Activated CD8-positive, alpha-beta memory T cell treated with anti-CD3 and anti-CD28 coated beads for 4 hours (primary cell): ENCODE results near the gene ZSWIM3.
"Not testable (repeated sequence)": the region's sequence is repeated elsewhere in the genome, so short reads cannot be mapped to it uniquely, and the experiment has no call there.

Experiments
- DNase-seq, 2 donors: peaks; one replicate each; pipeline ENCODE4 v3.0.0-alpha.2; 2020; ENCODE audit warnings: low read depth in 2 of 2

ZSWIM3 gene

DNA sequence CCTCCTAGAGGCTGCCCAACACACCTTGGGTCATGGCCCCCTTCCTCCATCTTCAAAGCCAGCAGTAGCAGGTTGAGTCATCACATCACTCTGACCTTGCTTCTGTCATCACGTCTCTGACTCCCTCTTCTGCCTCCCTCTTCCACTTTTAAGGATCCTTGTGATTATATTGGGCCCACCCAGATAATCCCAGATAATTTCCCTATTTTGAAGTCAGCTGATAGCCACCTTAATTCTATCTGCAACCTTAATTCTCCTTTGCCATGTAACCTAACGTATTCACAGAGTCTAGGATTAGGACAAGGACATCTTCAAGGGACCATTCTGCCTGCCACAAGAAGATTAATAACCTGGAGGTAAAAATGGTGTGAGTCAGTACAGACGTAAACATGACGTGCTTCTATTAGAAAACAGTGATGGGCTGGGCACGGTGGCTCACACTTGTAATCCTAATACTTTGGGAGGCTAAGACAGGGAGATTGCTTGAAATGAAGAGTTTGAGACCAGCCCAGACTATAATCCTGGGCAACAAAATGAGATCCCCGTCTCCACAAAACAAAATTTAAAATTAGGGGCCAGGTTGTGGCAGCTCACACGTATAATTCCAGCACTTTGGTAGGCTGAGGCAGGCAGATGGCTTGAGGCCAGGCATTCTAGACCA lies 3.3 kb downstream of the ZSWIM3 start:
- no peak for DNase-seq

- no peak for DNase-seq
These were observed 4.0 kb downstream of the ZSWIM3 start for GRCh38 chr20:45861221-45862075.

- no peak for DNase-seq
These were observed 6.4 kb downstream of the ZSWIM3 start for GRCh38 chr20:45863543-45864470.

GRCh38 chr20:45866454-45866853 lies 9.0 kb downstream of the ZSWIM3 start:
- no peak for DNase-seq

GRCh38 chr20:45867136-45867818 lies 9.9 kb downstream of the ZSWIM3 start:
- no peak for DNase-seq

DNA sequence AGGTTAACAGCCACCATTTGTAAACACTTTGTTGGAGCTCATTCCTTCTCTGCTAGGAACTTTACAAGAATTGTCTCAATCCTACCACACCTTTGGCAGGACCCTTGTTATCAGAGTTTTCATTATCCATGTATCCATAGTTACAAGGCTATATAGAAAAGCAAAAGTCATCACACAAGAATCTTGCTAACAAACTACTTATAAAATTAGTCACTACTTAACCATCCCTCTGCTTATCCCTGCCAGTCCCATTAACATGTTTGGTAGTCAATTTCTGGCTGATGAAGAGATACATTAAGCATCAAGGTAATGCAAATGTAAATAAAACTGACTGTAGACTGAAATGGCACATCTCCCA lies 10.4 kb downstream of the ZSWIM3 start:
- DNase-seq: no peak

- no peak for DNase-seq
These were observed 15.2 kb downstream of the ZSWIM3 start for GRCh38 chr20:45872626-45873025.

- DNase-seq: no peak
These were observed 16.1 kb downstream of the ZSWIM3 start for GRCh38 chr20:45873409-45874103.

DNA sequence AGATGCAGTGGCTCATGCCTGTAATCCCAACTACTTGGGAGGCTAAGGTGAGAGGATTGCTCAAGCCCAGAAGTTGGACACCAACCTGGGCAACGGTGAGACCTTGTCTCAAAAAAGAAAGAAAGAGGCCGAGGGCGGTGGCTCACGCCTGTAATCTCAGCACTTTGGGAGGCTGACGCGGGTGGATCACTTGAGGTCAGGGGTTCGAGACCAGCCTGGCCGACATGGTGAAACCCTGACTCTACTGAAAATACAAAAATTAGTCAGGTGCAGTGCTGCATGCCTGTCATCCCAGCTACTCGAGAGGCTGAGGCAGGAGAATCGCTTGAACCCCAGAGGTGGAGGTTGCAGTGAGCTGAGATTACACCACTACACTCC lies 16.7 kb downstream of the ZSWIM3 start:
- DNase-seq: not testable (repeated sequence)

- DNase-seq: no peak
These were observed 17.2 kb downstream of the ZSWIM3 start for GRCh38 chr20:45874576-45874975.

- no peak for DNase-seq
These were observed 20.8 kb downstream of the ZSWIM3 start for GRCh38 chr20:45878076-45878761.

GRCh38 chr20:45880988-45881788 lies 23.8 kb downstream of the ZSWIM3 start, which contains the start of gene ZSWIM1:
Gene ZSWIM1 (plus strand): TSS chr20:45881227. CDS start chr20:45882593, 1,366 bp downstream.
- DNase-seq: peak; percentile 95 to 96

GRCh38 chr20:45882469-45883099 lies 25.2 kb downstream of the ZSWIM3 start:
- DNase-seq: no peak

DNA sequence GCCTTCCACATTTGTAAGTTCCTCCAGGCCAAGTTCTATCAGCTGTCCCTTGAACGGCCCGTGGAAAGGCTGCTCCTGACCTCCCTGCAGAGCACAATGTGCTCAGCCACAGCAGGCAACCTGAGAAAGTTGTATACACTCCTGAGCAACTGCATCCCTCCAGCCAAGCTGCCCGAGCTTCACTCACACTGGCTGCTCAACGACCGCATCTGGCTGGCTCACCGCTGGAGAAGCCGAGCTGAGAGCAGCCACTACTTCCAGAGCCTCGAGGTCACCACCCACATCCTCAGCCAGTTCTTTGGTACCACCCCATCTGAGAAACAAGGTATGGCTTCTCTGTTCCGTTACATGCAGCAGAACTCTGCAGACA lies 25.7 kb downstream of the ZSWIM3 start:
- DNase-seq: no peak

- DNase-seq: no peak
These were observed 29.4 kb downstream of the ZSWIM3 start for GRCh38 chr20:45886590-45887345.

DNA sequence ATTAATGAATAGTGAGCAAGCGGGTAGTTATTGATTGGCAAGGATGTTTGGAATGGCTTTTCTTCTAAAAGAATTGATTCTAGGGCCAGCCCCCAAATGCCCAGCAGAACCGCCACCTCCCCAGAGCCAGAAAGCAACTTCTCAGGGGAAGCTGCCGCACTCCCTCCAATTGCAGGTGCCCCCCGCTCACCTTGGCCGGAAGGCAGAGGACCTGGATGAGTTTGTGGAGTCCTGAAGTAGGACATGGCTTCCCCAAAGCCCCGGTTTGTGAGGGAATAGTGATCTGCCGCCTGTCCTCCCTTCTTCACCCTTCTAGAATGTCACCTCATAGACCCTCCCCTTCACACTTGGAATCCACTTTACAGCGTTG lies 29.9 kb downstream of the ZSWIM3 start, which contains the start of gene SPATA25:
TSS of gene SPATA25 (minus strand) at position 277 of the 370 bp plus-strand sequence. CDS start at position 245, 32 bp downstream.
- DNase-seq: no peak

DNA sequence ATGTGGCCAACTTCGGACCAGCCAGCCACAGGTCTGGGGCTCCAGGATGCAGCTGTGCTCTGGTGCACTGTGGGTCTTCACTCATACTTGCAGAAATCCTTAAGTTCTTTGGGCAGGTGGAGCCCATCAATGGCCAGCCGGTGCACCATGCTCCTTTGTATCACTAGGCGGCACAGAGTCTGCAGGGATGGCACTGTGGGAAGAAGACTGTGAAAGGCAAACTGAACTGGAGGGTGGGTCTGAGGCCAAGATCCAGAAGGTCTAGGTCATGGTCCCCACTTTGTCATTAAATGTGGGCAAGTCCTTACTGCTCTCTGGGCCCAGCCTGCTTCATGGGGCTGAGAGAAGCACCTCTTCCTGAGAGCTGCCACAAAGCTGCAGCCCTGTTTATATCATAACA lies 31.3 kb downstream of the ZSWIM3 start:
- no peak for DNase-seq
